GM21786 (cell line): ENCODE data around the gene PROB1.
"Not testable (repeated sequence)": the region's sequence is repeated elsewhere in the genome, so short reads cannot be mapped to it uniquely, and the experiment has no call there.

Experiments
- ATAC-seq: cut with Tn5 transposase; IDR thresholded peaks from one replicate; pipeline ENCODE4 v1.9.1; 2021; ENCODE audit not compliant: unreplicated experiment

PROB1 gene

DNA sequence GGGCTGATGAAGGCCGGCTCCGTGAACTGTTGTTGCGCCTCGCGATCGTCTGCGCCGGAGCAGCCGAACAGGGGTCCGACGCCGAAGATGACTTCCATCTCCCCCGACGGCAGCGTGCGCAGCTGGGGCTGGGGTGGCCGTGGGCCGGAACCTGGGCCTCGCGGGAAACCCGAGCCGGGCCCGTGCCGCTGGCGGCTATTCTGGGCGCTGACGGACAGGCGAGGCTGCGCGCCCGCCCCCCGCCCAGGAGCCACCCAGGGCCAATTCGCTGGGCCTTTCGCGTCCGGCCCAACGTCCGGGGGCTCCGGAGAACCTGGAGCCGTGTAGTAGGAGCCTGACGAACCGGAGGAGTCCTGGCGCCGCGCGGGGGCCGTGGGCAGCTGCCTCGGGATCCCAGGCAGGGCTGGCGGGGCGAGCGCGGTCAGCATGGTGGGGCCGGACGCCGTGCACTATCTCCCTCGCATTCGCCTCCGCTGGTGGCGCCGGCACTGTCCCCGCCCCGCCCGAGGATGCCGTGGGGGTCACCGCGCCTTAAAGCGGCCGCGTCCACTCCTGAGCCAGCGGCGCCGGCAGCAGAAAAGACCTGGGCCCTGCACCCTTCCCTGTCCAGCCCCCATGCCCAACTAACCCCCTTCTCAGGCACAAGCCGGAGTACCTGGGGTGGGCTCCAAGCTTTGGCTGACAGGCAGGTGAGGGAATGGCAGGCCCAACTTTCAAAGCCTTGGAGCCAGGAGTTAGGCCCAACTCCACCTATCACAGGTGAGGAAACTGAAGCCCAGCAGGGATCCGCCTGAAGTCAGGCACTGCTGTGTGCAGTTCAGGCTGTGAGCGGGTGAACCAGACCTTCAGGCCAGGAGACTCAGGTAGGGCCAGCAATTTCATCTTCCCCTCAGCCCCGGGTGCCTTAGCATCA, at the start of gene PROB1:
Gene PROB1, minus strand, starts transcription at position 451 of the 913 bp plus-strand sequence. Its CDS starts 23 bp downstream, at position 428.
- no peak for ATAC-seq

- no peak for ATAC-seq
Measured at GRCh38 chr5:139443831-139444453, 49.0 kb upstream of the PROB1 start.

GRCh38 chr5:139440416-139440815, 45.5 kb upstream of the PROB1 start:
- not testable (repeated sequence) for ATAC-seq

GRCh38 chr5:139439013-139439903, 44.4 kb upstream of the PROB1 start, which contains the start of gene DNAJC18:
DNAJC18 (minus strand) TSS chr5:139439525; CDS start chr5:139439445, 80 bp downstream.
- peak; percentile 85 for ATAC-seq

- no peak for ATAC-seq
Measured at GRCh38 chr5:139438707-139439012, 43.8 kb upstream of the PROB1 start.

DNA sequence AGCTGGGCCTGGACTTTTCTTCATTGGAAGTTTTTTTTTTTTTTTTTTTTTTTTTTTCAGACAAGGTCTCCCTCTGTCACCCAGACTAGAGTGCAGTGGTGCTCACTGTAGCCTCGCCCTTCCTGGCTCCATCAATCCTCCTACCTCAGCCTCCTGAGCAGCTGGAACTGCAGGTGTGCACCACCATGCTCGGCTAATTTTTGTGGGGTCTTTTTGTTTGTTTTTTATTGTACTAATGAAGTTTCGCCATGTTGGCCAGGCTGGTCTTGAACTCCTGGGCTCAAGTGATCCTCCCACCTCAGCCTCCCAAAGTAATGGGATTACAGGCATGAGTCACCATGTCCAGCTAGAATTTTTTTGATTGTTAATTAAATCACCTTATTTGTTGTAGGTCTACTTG, 40.8 kb upstream of the PROB1 start:
- ATAC-seq = no peak

DNA sequence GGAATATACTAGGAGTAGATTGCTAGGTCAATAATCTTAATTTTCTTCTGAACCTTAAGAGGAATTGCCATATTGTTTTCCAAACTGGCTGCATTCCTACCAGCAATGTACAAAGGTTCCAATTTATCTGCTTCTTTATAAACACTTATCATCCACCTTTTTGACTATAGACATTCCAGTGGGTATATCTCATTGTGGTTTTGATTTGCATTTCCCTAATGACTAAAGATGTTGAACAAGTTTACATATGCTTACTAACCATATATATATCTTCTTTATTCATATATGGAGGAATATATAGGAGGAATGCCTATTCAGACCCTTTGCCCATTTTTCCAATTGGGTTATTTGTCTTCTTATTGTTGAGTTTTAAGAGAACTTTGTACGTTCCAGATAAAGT, 36.8 kb upstream of the PROB1 start:
- ATAC-seq = no peak

DNA sequence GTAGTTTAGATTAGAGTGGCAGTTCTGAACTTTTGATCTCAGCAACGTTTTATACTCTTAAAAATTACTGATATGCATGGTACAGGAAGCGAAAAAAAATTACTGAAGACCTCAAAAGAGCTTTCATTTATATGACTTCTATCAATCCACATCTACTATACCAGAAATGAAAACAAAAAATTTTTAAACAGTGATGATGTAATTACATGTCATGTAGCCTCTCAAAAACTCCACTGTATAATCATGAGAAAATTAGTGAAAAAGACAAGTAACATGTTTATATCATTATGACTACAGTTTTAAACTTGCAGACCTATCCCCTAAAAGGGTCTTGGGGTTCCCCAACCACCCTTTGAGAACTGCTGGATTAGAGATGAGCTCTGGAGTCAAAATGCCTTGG, 35.1 kb upstream of the PROB1 start:
- no peak for ATAC-seq

- no peak for ATAC-seq
Measured at GRCh38 chr5:139426203-139426885, 31.4 kb upstream of the PROB1 start.

GRCh38 chr5:139425497-139425896, 30.6 kb upstream of the PROB1 start:
- ATAC-seq = no peak

DNA sequence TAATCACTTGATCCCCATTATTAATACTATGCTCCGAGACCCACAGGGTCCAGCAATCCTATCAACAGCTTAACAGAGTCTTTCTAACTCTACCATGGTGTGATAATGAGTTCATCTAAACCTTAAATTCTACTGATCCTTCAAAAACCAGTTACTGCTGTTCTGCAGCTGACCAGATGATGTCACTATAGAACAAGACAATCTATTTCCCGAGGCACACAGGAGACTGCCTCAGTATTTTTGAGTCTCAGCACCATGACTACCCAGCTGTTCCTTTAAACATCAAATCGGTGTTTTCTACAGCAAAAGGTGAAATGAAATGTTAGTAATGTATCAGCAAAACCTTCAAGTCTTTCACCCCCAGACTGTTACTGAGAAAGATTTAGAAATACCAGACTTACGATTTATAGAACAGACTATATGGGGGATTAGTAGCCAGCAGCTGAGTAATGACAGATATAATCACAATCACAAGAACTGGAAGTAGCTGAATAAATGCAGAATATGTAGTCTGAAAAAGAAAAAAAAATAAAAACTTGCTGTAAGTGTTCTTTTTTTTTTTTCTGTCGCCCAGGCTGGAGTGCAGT, 27.5 kb upstream of the PROB1 start:
- ATAC-seq = no peak

DNA sequence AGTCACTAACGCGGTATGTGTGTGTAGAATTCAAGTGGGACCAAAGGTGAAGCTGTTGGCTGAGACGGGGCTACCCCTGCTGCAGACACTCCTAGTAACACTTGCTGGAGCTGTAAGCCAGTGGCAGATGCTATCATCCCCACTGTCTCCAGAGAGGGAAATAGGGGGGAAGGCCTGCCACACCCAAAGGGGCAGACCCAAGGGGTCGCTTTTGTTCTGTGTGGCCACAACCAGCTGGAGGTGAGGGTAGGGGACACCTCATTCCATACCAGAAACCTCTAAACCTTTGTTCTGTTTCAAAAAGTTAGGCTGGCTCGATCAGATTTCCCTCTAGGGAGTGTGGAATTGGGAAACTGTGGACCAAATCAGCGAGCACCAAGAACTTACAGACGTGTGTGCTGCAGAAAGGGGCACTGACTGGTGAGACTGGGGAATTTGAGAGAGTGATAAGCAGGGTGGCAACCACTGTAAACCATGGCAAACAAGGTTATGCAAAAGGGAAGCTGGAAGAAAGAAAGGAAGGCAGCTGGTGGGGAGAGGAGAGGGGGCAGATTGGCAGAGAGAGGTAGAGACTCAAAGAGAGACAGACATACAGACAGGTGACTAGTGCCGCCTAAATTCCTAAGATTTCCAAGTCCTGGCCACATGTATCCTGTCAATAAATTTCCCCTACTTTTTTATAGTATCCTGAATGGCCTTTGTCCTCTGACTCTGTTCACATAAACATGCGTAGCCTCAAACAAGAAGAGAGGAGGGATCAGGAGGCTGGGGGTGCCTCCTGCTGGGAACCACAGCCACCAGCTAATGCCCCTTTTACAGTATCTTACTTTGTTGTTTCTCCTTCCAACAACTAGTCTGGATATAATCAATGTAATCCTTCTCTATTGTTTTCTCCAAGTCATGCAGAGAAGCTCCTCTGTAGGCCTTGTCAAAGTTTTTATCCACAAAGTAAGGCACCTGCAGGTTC, 24.6 kb upstream of the PROB1 start:
- ATAC-seq = no peak

- ATAC-seq = no peak
Measured at GRCh38 chr5:139418793-139419192, 23.9 kb upstream of the PROB1 start.

DNA sequence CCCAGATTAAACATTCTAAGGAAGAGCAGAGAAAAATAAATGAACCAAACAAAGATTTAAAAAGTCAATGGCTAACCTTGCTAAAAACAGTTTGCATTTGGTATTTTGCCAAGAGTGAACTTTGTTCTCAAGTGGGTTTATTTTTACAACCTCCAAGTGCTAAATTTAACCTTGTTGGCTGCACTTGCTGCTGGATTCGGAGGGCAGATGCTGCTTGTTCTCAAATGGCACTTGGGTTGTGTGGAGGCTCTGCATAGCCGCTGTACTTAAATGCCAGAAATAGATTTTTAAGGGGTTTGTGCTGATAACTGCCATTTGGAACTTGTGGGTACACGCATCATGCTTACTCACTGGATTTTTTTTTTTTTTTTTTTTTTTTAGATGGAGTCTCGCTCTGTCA, 22.3 kb upstream of the PROB1 start:
- no peak for ATAC-seq

DNA sequence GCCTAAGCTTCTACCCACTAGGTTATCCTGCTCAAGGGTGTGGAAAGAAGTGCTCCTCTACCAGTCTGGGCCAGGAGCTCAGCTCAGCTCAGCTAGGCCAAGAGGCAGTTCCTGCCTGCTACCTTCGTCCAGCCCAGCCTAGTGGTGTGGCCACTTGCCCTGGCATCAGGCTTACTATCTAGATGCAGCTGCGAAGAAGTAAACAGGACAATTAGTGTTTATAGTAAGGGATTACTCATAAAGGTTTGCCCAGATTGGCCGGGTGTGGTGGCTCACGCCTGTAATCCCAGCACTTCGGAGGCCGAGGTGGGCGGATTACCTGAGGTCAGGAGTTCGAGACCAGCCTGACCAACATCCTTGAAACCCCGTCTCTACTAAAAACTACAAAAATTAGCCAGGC, 21.7 kb upstream of the PROB1 start:
- no peak for ATAC-seq

DNA sequence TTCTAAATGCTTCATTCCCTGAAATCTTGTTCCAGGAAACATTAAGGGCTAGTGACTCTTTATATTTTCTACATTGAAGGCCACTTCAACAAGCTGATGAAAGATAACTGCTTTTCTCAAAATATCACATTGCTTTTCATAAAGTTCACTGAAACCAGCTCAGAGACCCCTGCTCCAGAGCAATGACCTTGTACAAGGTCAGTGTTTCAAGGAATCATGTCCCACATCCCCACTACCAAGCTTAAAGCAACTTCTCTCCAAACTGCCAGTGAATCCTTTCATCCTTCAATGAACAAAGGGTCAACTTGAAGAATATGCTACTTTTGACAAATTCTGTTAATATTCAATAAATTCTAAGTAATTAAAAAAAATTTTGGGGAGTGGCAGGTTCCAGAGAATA, 21.0 kb upstream of the PROB1 start:
- no peak for ATAC-seq

GRCh38 chr5:139415221-139415861, 20.4 kb upstream of the PROB1 start:
- no peak for ATAC-seq

- ATAC-seq = no peak
Measured at GRCh38 chr5:139414581-139415130, 19.8 kb upstream of the PROB1 start.

DNA sequence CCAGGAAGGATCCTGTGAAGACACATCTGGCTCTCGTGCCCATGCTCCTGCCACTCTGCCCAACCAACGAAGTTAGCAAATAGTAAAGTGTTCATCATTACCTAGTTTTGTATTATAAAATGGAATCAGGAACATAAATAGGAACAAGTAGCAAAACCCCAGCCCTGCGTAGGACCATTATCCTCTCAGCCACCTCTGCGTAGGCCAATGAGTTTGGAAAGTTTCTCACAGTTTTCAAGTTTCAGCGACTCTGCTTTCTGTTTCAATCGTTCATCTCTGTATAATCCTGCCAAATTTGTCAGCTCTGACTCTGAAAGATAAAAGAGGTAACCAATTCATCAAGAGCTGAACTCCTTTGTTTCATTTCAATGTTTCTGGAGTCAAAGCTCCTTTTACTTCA, 19.1 kb upstream of the PROB1 start:
- ATAC-seq = no peak
